HL-60 (cell line): Measurements from ENCODE around the gene LPCAT2.

Experiments
- CTCF ChIP-seq: IDR thresholded peaks from one replicate; pipeline ENCODE4 v1.5.1; 2011; ENCODE audit warnings: low read length, control low read depth, inconsistent platforms; ENCODE audit not compliant: insufficient read depth
- SPI1 ChIP-seq: IDR thresholded peaks from 2 replicates; pipeline ENCODE4 v1.6.1; 2012; ENCODE audit warnings: low read depth, mild to moderate bottlenecking, borderline replicate concordance

- TF ChIP-seq SPI1 (no peak), CTCF (no peak)
Measured at GRCh38 chr16:55623640-55624039, 114.8 kb downstream of the LPCAT2 start.
